ENCODE results near the gene COL17A1. TPM values are rescaled to one million over a fixed set of nuclear protein-coding genes. Genes with fewer than 3 reads are reported as not detected.

COL17A1 gene
- total and polyA plus RNA-seq, 9 of the 15 experiments (the other 6 are each of a cell fraction or from before 2014, with no cell fraction given): not detected

DNA sequence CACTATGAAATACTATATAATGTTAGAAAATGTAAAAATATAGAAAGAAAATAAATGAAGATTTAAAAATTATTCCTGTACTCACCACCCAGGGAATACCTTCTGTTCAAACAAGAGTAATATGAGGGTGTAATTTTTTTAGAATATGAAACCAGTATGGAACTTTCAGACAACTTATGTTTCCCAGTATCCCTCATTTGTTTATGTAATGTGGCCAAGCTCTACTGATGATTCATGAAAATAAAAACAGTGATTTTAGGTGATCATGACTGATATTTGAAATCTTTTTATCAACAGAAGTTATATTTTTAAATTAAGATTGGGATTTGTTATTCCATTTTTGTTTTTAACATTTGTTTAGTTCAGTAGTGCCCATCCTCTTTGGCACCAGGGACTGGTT is 100.0 kb downstream of the COL17A1 start (continued):
- no peak for TF ChIP-seq NCOA4 (IDR thresholded peaks at IDR 0.05; ENCODE audit: partially characterized antibody)

GRCh38 chr10:103983367-103983911 is 102.2 kb downstream of the COL17A1 start:
- Histone ChIP-seq H3K9me3 (replicated peaks; ENCODE audit: control insufficient read depth, insufficient read depth, low read depth, low read length) (no peaks in the 10 kb centered on the region), H3K27me3 (ENCODE audit: control insufficient read depth in 2 of 2, insufficient read depth in 2 of 2, low read length in 2 of 2) (no peaks in the 10 kb centered on the region), H3K36me3 (ENCODE audit: control insufficient read depth, insufficient read depth, low read length) (no peaks in the 10 kb centered on the region), H4K20me1 (replicated peaks; ENCODE audit: control insufficient read depth, insufficient read depth, low read length) (0 out of 2 replicates have a peak, but pooled peaks cover 4% of the 10 kb centered on the region), H3K4me2 (ENCODE audit: insufficient read depth, low read length) (no peak overlapping the region), H3K9ac (ENCODE audit: insufficient read depth in 1 of 2, low read depth in 2 of 2, low read length in 2 of 2) (no peak overlapping the region), H3K4me1 (replicated peaks in 1 of 2; ENCODE audit: control insufficient read depth in 2 of 2, insufficient read depth in 2 of 2, low read length in 2 of 2) (peaks cover 0 to 5% of the 10 kb centered on the region in 2 experiments; a peak in 3 of 5 replicates), H3K9me1 (ENCODE audit: control insufficient read depth, insufficient read depth, low read length) (no peaks in the 10 kb centered on the region), H2AFZ (ENCODE audit: low read depth, low read length) (no peak overlapping the region), H3K4me3 (no peak overlapping the region), H3K27ac (ENCODE audit: extremely low read depth, low read depth, low read length) (no peak overlapping the region), H3K79me2 (ENCODE audit: control insufficient read depth, insufficient read depth, low read length) (peaks cover 95% of the 10 kb centered on the region)
- ChIA-PET CTCF (ENCODE audit: low intra/inter-chr PET ratio) (no interaction called here), POLR2A (no interaction called here)
- intact Hi-C loops (cut with micrococcal nuclease): loop anchor here (5.0 kb wide), 1 partner anchor 139 kb away; the partner anchor contains the start of gene SFR1
- no peak for DNase-seq (ENCODE audit: extremely low read depth in 1 of 4, low spot score in 3 of 4)
- 46% methylated on average over 4 of the region's 4 CpGs for WGBS (ENCODE audit: insufficient coverage, low coverage, missing lambda C conversion rate)
- FAIRE-seq: no peak
- no TSS peak for BruUV-seq (replicated peaks)
- in situ Hi-C loops (cut with MboI): no loop called here
- TF ChIP-seq ZNF282 (CRISPR knock-in tag; IDR thresholded peaks at IDR 0.05): no peak
- TF ChIP-seq CSDE1 (IDR thresholded peaks at IDR 0.05): no peak
- TF ChIP-seq MYNN (IDR thresholded peaks at IDR 0.05): no peak
- no peak for TF ChIP-seq MYNN (CRISPR knock-in tag; IDR thresholded peaks at IDR 0.05)
- TF ChIP-seq SAFB (IDR thresholded peaks at IDR 0.05; ENCODE audit: borderline replicate concordance, low read depth, low read length): no peak
- TF ChIP-seq CHCHD3 (CRISPR knock-in tag; IDR thresholded peaks at IDR 0.05): no peak
- no peak for TF ChIP-seq ZNF511 (CRISPR knock-in tag; IDR thresholded peaks at IDR 0.05)
- no peak for TF ChIP-seq PCBP2 (IDR thresholded peaks at IDR 0.05; ENCODE audit: low read depth, low read length, poor library complexity, severe bottlenecking)
- TF ChIP-seq POLR2H (tag; IDR thresholded peaks at IDR 0.05; ENCODE audit: low read depth): no peak
- no peak for TF ChIP-seq RBM17 (IDR thresholded peaks at IDR 0.05; ENCODE audit: borderline replicate concordance, low read depth, low read length)
- TF ChIP-seq FOXK2 (conservative IDR thresholded peaks at IDR 0.05 in 1 of 2, IDR thresholded peaks at IDR 0.05 in 1 of 2; ENCODE audit: low read depth in 2 of 2): no peak
- TF ChIP-seq, protein P1, sequence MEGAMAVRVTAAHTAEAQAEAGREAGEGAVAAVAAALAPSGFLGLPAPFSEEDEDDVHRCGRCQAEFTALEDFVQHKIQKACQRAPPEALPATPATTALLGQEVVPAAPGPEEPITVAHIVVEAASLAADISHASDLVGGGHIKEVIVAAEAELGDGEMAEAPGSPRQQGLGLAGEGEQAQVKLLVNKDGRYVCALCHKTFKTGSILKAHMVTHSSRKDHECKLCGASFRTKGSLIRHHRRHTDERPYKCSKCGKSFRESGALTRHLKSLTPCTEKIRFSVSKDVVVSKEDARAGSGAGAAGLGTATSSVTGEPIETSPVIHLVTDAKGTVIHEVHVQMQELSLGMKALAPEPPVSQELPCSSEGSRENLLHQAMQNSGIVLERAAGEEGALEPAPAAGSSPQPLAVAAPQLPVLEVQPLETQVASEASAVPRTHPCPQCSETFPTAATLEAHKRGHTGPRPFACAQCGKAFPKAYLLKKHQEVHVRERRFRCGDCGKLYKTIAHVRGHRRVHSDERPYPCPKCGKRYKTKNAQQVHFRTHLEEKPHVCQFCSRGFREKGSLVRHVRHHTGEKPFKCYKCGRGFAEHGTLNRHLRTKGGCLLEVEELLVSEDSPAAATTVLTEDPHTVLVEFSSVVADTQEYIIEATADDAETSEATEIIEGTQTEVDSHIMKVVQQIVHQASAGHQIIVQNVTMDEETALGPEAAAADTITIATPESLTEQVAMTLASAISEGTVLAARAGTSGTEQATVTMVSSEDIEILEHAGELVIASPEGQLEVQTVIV (CRISPR knock-in tag; IDR thresholded peaks at IDR 0.05; ENCODE audit: borderline replicate concordance): no peak
- 0 out of 3 replicates have a peak, but pooled peaks have one; percentile 23 for ATAC-seq
